DND-41 (cell line): ENCODE data around the gene UBE3B.

Experiments used
- CTCF ChIP-seq: IDR thresholded peaks from 2 replicates; pipeline ENCODE4 v1.5.1; 2012; ENCODE audit warnings: borderline replicate concordance, low read length, moderate library complexity, mild to moderate bottlenecking; ENCODE audit not compliant: poor library complexity, severe bottlenecking; ENCODE audit errors: extremely low read depth
- EZH2 ChIP-seq: IDR thresholded peaks from 3 replicates; pipeline ENCODE4 v1.6.1; 2012; ENCODE audit warnings: borderline replicate concordance, low read depth, mild to moderate bottlenecking, moderate library complexity, low read length, inconsistent platforms; ENCODE audit not compliant: severe bottlenecking

GRCh38 chr12:109489955-109490565 is 12.6 kb downstream of the UBE3B start:
- no peak for TF ChIP-seq CTCF
- no peak for TF ChIP-seq EZH2
